Osteoblast (primary cell): ENCODE data around the gene GMCL1. TPM values are rescaled to one million over a fixed set of nuclear protein-coding genes. Genes with fewer than 3 reads are reported as not detected.
"Not testable (repeated sequence)": the region's sequence is repeated elsewhere in the genome, so short reads cannot be mapped to it uniquely, and the experiment has no call there.

ENCODE experiments used
- DNase-seq: peaks from one replicate; pipeline ENCODE4 v3.0.0; 2011; ENCODE audit warnings: low spot score, mixed read lengths; ENCODE audit not compliant: insufficient read length; ENCODE audit errors: missing footprints
- H2AFZ ChIP-seq: 2 replicates; pipeline ENCODE4 v1.6.0; 2011; ENCODE audit warnings: mild to moderate bottlenecking, low read length
- H3K27ac ChIP-seq: 2 replicates; pipeline ENCODE4 v1.5.1; 2011; ENCODE audit warnings: mild to moderate bottlenecking, low read depth, low read length, moderate library complexity
- H3K27me3 ChIP-seq: 2 replicates; pipeline ENCODE4 v1.6.0; 2012; ENCODE audit warnings: mild to moderate bottlenecking, control low read depth, inconsistent platforms, low read length, moderate library complexity; ENCODE audit not compliant: insufficient read depth
- H3K36me3 ChIP-seq: 2 replicates; pipeline ENCODE4 v1.5.1; 2011; ENCODE audit warnings: mild to moderate bottlenecking, low read length, control low read depth, moderate library complexity; ENCODE audit not compliant: insufficient read depth
- H3K4me1 ChIP-seq: 2 replicates; pipeline ENCODE4 v1.5.1; 2011; ENCODE audit warnings: mild to moderate bottlenecking, low read length, control low read depth, moderate library complexity; ENCODE audit not compliant: insufficient read depth
- H3K4me2 ChIP-seq: 2 replicates; pipeline ENCODE4 v1.6.0; 2011; ENCODE audit warnings: mild to moderate bottlenecking, low read length; ENCODE audit not compliant: insufficient read depth
- H3K4me3 ChIP-seq: fragments of 200-600 bp; sonication (generic); 3 replicates; pipeline ENCODE4 v1.5.1; 2012; ENCODE audit warnings: mild to moderate bottlenecking, low read length, inconsistent platforms; ENCODE audit not compliant: insufficient read depth
- H3K79me2 ChIP-seq: 2 replicates; pipeline ENCODE4 v1.6.0; 2012; ENCODE audit warnings: mild to moderate bottlenecking, low read length, control low read depth, inconsistent platforms; ENCODE audit not compliant: insufficient read depth
- H3K9me3 ChIP-seq: 2 replicates; pipeline ENCODE4 v1.5.1; 2011; ENCODE audit warnings: low read depth, low read length, control low read depth
- H4K20me1 ChIP-seq: 2 replicates; pipeline ENCODE4 v1.6.0; 2012; ENCODE audit warnings: mild to moderate bottlenecking, low read length, control low read depth; ENCODE audit not compliant: insufficient read depth
- total RNA-seq: library from RNA; depleted of rRNA; stranded (reverse); fragments of >200 nt; gene quantifications from 2 replicates; pipeline ENCODE4 v1.2.3, GENCODE V29; 2012
- TF ChIP-seq, protein P1 (sequence below): IDR thresholded peaks from 2 replicates; pipeline ENCODE4 v1.5.1; 2011; ENCODE audit warnings: mild to moderate bottlenecking, low read depth, low read length, moderate library complexity; ENCODE audit errors: extremely low read depth

The GMCL1 gene
- total RNA-seq, 1 donor: 8.7 TPM

- H2AFZ ChIP-seq: no peak overlapping the region
- no peaks in the 10 kb centered on the region for H3K9me3 ChIP-seq
- no peaks in the 10 kb centered on the region for H4K20me1 ChIP-seq
- no peak overlapping the region for H3K4me2 ChIP-seq
- H3K4me1 ChIP-seq: peaks cover 5% of the 10 kb centered on the region
- H3K4me3 ChIP-seq: no peak overlapping the region
- H3K27me3 ChIP-seq: no peaks in the 10 kb centered on the region
- TF ChIP-seq, protein P1, sequence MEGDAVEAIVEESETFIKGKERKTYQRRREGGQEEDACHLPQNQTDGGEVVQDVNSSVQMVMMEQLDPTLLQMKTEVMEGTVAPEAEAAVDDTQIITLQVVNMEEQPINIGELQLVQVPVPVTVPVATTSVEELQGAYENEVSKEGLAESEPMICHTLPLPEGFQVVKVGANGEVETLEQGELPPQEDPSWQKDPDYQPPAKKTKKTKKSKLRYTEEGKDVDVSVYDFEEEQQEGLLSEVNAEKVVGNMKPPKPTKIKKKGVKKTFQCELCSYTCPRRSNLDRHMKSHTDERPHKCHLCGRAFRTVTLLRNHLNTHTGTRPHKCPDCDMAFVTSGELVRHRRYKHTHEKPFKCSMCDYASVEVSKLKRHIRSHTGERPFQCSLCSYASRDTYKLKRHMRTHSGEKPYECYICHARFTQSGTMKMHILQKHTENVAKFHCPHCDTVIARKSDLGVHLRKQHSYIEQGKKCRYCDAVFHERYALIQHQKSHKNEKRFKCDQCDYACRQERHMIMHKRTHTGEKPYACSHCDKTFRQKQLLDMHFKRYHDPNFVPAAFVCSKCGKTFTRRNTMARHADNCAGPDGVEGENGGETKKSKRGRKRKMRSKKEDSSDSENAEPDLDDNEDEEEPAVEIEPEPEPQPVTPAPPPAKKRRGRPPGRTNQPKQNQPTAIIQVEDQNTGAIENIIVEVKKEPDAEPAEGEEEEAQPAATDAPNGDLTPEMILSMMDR: no peak
- no peaks in the 10 kb centered on the region for H3K36me3 ChIP-seq
- no peak overlapping the region for H3K27ac ChIP-seq
- no peak for DNase-seq
- peaks cover 6% of the 10 kb centered on the region for H3K79me2 ChIP-seq
Measured at GRCh38 chr2:69889302-69889701, 59.8 kb downstream of the GMCL1 start.

DNA sequence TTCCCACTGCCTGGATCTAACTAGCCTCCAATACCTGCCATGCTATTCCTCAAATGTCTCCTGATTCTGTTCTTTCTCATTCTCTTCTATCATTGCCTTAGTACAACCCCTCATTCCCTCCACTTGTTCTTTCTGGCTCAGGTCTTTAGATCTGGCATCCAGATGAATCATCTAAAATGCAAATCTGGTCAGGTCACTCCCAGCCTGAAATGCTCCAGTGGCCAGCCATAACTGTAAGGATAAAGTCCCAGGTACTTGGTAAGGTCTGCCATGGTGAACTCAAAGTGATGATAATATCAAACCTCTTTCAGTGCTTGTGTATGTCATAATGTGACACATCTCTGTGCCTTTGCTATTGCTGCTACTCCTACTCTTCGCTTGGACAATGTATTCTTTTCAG is 61.4 kb downstream of the GMCL1 start:
- H2AFZ ChIP-seq: no peak overlapping the region
- no peak overlapping the region for H3K27ac ChIP-seq
- peaks cover 2% of the 10 kb centered on the region for H3K36me3 ChIP-seq
- H4K20me1 ChIP-seq: peaks cover 4% of the 10 kb centered on the region
- no peak overlapping the region for H3K4me2 ChIP-seq
- H3K9me3 ChIP-seq: no peaks in the 10 kb centered on the region
- no peak for DNase-seq
- no peak overlapping the region for H3K4me3 ChIP-seq
- no peaks in the 10 kb centered on the region for H3K27me3 ChIP-seq
- TF ChIP-seq, protein P1: no peak
- H3K79me2 ChIP-seq: peaks cover 20% of the 10 kb centered on the region
- peaks cover 13% of the 10 kb centered on the region for H3K4me1 ChIP-seq

- H3K4me2 ChIP-seq: peak overlapping the region; percentile 92
- H3K27ac ChIP-seq, H4K20me1 ChIP-seq, H3K4me3 ChIP-seq, H3K27me3 ChIP-seq, H3K9me3 ChIP-seq, DNase-seq: not testable (repeated sequence)
- H3K79me2 ChIP-seq: peaks cover 38% of the 10 kb centered on the region
- H2AFZ ChIP-seq: peak overlapping the region; percentile 99
- peaks cover 13% of the 10 kb centered on the region for H3K4me1 ChIP-seq
- peaks cover 22% of the 10 kb centered on the region for H3K36me3 ChIP-seq
Measured at GRCh38 chr2:69892838-69893424, 63.5 kb downstream of the GMCL1 start.

DNA sequence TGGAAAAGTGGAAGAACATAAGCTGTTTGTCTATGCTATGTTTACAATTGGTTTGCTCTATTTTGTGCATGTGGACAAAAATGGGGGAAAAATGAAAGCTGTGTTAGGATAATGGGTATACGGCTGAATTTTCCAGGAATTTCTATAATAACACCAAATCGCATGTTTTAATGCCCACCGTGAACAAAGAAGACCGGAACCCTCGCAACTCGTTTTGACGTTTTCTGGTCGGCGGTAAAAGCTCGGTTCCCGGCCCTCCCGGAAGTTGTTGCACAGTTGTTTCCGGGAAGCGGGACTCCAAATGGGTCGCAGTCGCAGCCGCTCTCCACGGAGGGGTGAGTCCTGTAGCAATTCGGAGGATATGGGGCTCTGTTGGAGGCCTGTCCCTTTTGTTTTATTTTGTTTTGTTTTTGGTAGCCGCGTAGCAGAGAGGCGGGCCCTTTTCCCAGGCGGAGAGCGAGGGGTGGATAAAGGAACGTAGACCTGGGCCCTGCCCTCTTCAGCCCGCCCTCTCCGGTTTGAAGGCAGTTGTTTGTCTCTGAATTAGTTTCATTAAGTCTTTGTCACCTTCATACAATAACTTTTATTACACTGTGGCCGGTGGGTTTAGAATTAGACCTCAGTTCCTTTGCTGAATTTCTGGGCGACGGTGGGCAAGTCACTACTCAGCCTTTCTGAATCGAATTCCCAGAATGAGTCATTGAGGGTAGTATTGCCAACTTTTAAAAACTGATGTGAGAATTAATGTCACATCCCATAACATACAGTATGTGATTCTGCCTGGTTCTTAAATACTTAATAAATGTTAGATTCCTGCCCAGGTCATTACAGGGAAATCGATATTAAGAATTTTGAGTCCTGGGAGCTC is 64.5 kb downstream of the GMCL1 start, which contains the start of gene SNRNP27:
Gene SNRNP27, plus strand, starts transcription at position 273 of the 868 bp plus-strand sequence. Its CDS starts 29 bp downstream, at position 302.
- TF ChIP-seq, protein P1: no peak
- Histone ChIP-seq H2AFZ (peak within 1 kb of the TSS; percentile 99), H3K36me3 (peaks cover 31% of the 10 kb centered on the region), H3K4me2 (peak within 1 kb of the TSS; percentile 92), H3K4me3 (peak within 1 kb of the TSS; percentile 96), H3K9me3 (no peaks in the 10 kb centered on the region), H4K20me1 (peaks cover 4% of the 10 kb centered on the region), H3K27ac (peak within 1 kb of the TSS; percentile 93), H3K79me2 (peaks cover 47% of the 10 kb centered on the region), H3K27me3 (no peaks in the 10 kb centered on the region), H3K4me1 (peaks cover 13% of the 10 kb centered on the region)
- DNase-seq: peak; percentile 78

GRCh38 chr2:69894737-69895136 is 65.3 kb downstream of the GMCL1 start:
- Histone ChIP-seq H2AFZ (peak overlapping the region; percentile 25), H3K4me2 (peak overlapping the region; percentile 92), H3K36me3 (peaks cover 36% of the 10 kb centered on the region), H3K27ac (peak overlapping the region; percentile 93), H3K4me3 (peak overlapping the region; percentile 96), H3K79me2 (peaks cover 52% of the 10 kb centered on the region), H3K4me1 (peaks cover 13% of the 10 kb centered on the region)
- not testable (repeated sequence) for H3K27me3 ChIP-seq, H3K9me3 ChIP-seq, H4K20me1 ChIP-seq, DNase-seq
